Measurements from ENCODE around the gene UNC119.

The UNC119 gene

DNA sequence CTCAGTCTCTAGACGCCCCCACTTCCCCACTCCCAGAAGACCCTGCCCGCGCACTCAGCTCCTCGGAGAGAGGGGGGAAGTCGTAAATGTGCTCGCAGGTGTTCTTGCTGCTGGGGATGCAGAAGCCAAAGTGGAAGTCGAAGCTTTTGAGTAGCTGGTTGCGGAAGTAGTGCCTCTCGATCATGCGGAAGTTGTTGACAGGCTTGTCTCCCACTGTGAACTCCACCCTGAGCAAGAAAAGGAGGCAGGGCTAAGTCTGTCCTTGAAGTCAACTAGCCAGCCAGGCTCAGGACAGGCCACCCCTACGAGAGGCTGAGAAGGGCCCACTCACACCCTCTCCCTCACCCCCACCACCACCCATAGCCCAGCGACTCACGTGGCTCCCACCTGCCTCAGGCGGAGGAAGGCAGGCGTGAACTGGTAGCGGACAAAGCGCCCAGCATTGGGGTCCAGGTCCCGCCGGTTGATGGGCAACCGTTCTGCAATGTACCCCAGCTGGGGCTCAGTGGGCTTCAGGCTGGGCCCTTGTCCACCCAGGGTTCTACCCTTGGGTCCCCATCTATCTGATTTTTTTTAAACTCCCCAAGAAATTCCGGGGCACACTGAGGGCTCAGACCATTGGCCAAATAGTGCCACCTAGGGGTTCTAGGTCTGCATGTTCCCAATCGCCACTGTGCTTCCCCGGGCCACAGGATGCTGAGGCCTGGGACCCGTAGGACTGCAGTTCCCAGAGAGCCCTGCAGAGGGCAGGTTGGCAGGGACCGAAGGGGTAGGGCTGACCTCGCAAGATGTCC, 4.6 kb downstream of the UNC119 start:
- ChIA-PET CTCF (interaction anchor here (0.5 to 3.2 kb wide), 3 partner anchors 12 to 174 kb away, joined by 3 to 16 read pairs (median 3); no protein-coding TSS in a partner anchor), POLR2A (interaction anchor here (1.1 kb wide), 1 partner anchor 62 kb away, joined by 3 read pairs; no protein-coding TSS in a partner anchor)
- no peak for TF ChIP-seq BHLHE40 (IDR thresholded peaks at IDR 0.05; ENCODE audit: borderline replicate concordance)
- TF ChIP-seq FOXK2 (IDR thresholded peaks at IDR 0.05) = no peak
- TF ChIP-seq FOXM1 (IDR thresholded peaks at IDR 0.05; ENCODE audit: borderline replicate concordance) = no peak
- TF ChIP-seq LEF1 (IDR thresholded peaks at IDR 0.05; ENCODE audit: borderline replicate concordance) = no peak
- no peak for TF ChIP-seq HDGF (IDR thresholded peaks at IDR 0.05; ENCODE audit: borderline replicate concordance)
- TF ChIP-seq CTBP1 (IDR thresholded peaks at IDR 0.05; ENCODE audit: borderline replicate concordance) = no peak
- TF ChIP-seq ZNF384 (IDR thresholded peaks at IDR 0.05) = no peak
- TF ChIP-seq PKNOX1 (IDR thresholded peaks at IDR 0.05) = no peak
- TF ChIP-seq L3MBTL2 (conservative IDR thresholded peaks at IDR 0.05) = no peak
- TF ChIP-seq ARNT (IDR thresholded peaks at IDR 0.05) = no peak
- no peak for TF ChIP-seq TARDBP (IDR thresholded peaks at IDR 0.05)
- no peak for TF ChIP-seq SUZ12 (IDR thresholded peaks at IDR 0.05)
- no peak for TF ChIP-seq FOXA1 (IDR thresholded peaks at IDR 0.05)
- no peak for TF ChIP-seq NFRKB (IDR thresholded peaks at IDR 0.05)
- no peak for TF ChIP-seq SP1 (IDR thresholded peaks at IDR 0.05)
- TF ChIP-seq ELF4 (IDR thresholded peaks at IDR 0.05) = no peak
- peak; percentile 71 for DNase-seq (ENCODE audit: extremely low spot score)

GRCh38 chr17:28547096-28547622, 5.3 kb downstream of the UNC119 start:
- CTCF ChIA-PET = interaction anchor here (0.6 to 3.2 kb wide), 2 partner anchors 11 to 73 kb away, joined by 3 to 16 read pairs; no protein-coding TSS in a partner anchor
- no peak for TF ChIP-seq ZNF384 (IDR thresholded peaks at IDR 0.05)
- no peak for TF ChIP-seq PKNOX1 (IDR thresholded peaks at IDR 0.05)
- no peak for TF ChIP-seq CTBP1 (IDR thresholded peaks at IDR 0.05; ENCODE audit: borderline replicate concordance)
- no peak for TF ChIP-seq HDGF (IDR thresholded peaks at IDR 0.05; ENCODE audit: borderline replicate concordance)
- DNase-seq (ENCODE audit: extremely low spot score) = no peak
- POLR2A ChIA-PET = interaction anchor here (1.1 kb wide), 1 partner anchor 62 kb away, joined by 3 read pairs; no protein-coding TSS in a partner anchor

- ChIA-PET POLR2A (interaction anchor here (0.9 to 1.0 kb wide), 2 partner anchors 25 to 58 kb away, joined by 3 to 5 read pairs; partner anchors contain the start of gene PIGS), CTCF (no interaction called here)
- no peak for TF ChIP-seq SUZ12 (IDR thresholded peaks at IDR 0.05)
- TF ChIP-seq ELF4 (IDR thresholded peaks at IDR 0.05) = no peak
- no peak for TF ChIP-seq LEF1 (IDR thresholded peaks at IDR 0.05; ENCODE audit: borderline replicate concordance)
- no peak for DNase-seq (ENCODE audit: extremely low spot score)
Measured at GRCh38 chr17:28545787-28546415, 6.5 kb downstream of the UNC119 start.

DNA sequence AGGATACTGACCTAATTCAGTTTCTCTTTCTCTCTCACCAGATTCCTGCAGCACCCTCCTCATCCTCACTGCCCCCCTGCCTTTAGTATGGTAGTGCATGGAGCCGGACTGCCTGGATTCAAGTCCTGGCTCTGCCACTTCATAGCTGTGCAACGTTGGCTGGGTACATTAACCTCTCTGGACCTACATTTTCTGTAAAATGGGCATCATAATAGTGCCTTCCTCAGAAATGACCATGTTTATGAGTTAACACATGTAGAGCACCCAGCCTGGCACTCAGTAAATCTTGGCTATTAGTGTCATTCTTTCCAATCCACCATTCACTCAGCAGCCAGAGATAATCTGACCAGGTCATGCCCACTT, 7.3 kb downstream of the UNC119 start:
- no peak for TF ChIP-seq CTBP1 (IDR thresholded peaks at IDR 0.05; ENCODE audit: borderline replicate concordance)
- no peak for TF ChIP-seq FOXK2 (IDR thresholded peaks at IDR 0.05)
- TF ChIP-seq TARDBP (IDR thresholded peaks at IDR 0.05) = no peak
- TF ChIP-seq L3MBTL2 (conservative IDR thresholded peaks at IDR 0.05) = no peak
- TF ChIP-seq LEF1 (IDR thresholded peaks at IDR 0.05; ENCODE audit: borderline replicate concordance) = no peak
- no peak for TF ChIP-seq FOXA1 (IDR thresholded peaks at IDR 0.05)
- TF ChIP-seq PKNOX1 (IDR thresholded peaks at IDR 0.05) = no peak
- no peak for TF ChIP-seq SUZ12 (IDR thresholded peaks at IDR 0.05)
- TF ChIP-seq FOXM1 (IDR thresholded peaks at IDR 0.05; ENCODE audit: borderline replicate concordance) = no peak
- TF ChIP-seq ELF4 (IDR thresholded peaks at IDR 0.05) = no peak
- no peak for TF ChIP-seq ZNF384 (IDR thresholded peaks at IDR 0.05)
- no peak for TF ChIP-seq BHLHE40 (IDR thresholded peaks at IDR 0.05; ENCODE audit: borderline replicate concordance)
- no peak for TF ChIP-seq HDGF (IDR thresholded peaks at IDR 0.05; ENCODE audit: borderline replicate concordance)
- no peak for TF ChIP-seq SP1 (IDR thresholded peaks at IDR 0.05)
- TF ChIP-seq ARNT (IDR thresholded peaks at IDR 0.05) = no peak
- TF ChIP-seq NFRKB (IDR thresholded peaks at IDR 0.05) = no peak
- no peak for DNase-seq (ENCODE audit: extremely low spot score)
- ChIA-PET POLR2A (no interaction called here), CTCF (no interaction called here)

- no peak for DNase-seq (ENCODE audit: extremely low spot score)
- TF ChIP-seq FOXM1 (IDR thresholded peaks at IDR 0.05; ENCODE audit: borderline replicate concordance) = no peak
- TF ChIP-seq PKNOX1 (IDR thresholded peaks at IDR 0.05) = no peak
- no peak for TF ChIP-seq CTBP1 (IDR thresholded peaks at IDR 0.05; ENCODE audit: borderline replicate concordance)
- TF ChIP-seq HDGF (IDR thresholded peaks at IDR 0.05; ENCODE audit: borderline replicate concordance) = no peak
- TF ChIP-seq BHLHE40 (IDR thresholded peaks at IDR 0.05; ENCODE audit: borderline replicate concordance) = no peak
- TF ChIP-seq FOXK2 (IDR thresholded peaks at IDR 0.05) = no peak
- TF ChIP-seq ARNT (IDR thresholded peaks at IDR 0.05) = no peak
- no peak for TF ChIP-seq ZNF384 (IDR thresholded peaks at IDR 0.05)
- TF ChIP-seq L3MBTL2 (conservative IDR thresholded peaks at IDR 0.05) = no peak
- TF ChIP-seq LEF1 (IDR thresholded peaks at IDR 0.05; ENCODE audit: borderline replicate concordance) = no peak
- no peak for TF ChIP-seq TARDBP (IDR thresholded peaks at IDR 0.05)
- TF ChIP-seq NFRKB (IDR thresholded peaks at IDR 0.05) = no peak
- no peak for TF ChIP-seq SP1 (IDR thresholded peaks at IDR 0.05)
- TF ChIP-seq SUZ12 (IDR thresholded peaks at IDR 0.05) = no peak
- ChIA-PET CTCF (no interaction called here), POLR2A (no interaction called here)
Measured at GRCh38 chr17:28544402-28545140, 7.9 kb downstream of the UNC119 start.

All from HEK293T (cell line).